ENCODE measurements around the gene CETP. TPM values are rescaled to one million over a fixed set of nuclear protein-coding genes. Genes with fewer than 3 reads are reported as not detected.

Gene CETP
- total RNA-seq, 4 donors from 2014 or later: 0.19 to 1.2 (median 0.52) TPM; not detected in 1

DNA sequence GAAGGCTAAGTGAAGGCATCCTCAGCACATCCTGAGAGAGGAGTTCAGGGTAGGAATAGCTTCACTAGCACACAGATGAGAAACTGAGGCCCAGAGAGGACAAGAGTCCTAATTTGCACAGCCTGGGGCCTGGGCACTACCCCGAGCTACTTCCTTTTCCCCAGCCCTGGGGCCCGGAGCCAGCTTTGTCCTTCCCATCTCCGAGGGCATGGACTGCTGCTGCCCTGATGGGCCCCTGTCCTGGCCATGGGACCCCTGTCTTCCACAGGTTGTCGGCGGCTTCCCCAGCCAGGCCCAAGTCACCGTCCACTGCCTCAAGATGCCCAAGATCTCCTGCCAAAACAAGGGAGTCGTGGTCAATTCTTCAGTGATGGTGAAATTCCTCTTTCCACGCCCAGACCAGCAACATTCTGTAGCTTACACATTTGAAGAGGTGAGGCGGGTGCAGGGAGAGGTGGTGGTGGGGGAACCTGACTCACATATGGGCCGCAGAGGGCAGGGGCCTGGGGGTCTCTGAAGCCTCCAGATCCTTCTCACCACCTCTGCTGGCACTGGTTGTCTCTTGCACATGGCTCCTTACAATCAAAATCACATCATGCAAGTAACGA, 16.2 kb downstream of the CETP start:
- TF ChIP-seq POLR2AphosphoS5 (IDR thresholded peaks at IDR 0.05) (no peak), EP300 (IDR thresholded peaks at IDR 0.05) (no peak), POLR2A (IDR thresholded peaks at IDR 0.05; ENCODE audit: low read depth) (no peak)
- TF ChIP-seq, protein P1, sequence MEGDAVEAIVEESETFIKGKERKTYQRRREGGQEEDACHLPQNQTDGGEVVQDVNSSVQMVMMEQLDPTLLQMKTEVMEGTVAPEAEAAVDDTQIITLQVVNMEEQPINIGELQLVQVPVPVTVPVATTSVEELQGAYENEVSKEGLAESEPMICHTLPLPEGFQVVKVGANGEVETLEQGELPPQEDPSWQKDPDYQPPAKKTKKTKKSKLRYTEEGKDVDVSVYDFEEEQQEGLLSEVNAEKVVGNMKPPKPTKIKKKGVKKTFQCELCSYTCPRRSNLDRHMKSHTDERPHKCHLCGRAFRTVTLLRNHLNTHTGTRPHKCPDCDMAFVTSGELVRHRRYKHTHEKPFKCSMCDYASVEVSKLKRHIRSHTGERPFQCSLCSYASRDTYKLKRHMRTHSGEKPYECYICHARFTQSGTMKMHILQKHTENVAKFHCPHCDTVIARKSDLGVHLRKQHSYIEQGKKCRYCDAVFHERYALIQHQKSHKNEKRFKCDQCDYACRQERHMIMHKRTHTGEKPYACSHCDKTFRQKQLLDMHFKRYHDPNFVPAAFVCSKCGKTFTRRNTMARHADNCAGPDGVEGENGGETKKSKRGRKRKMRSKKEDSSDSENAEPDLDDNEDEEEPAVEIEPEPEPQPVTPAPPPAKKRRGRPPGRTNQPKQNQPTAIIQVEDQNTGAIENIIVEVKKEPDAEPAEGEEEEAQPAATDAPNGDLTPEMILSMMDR (IDR thresholded peaks at IDR 0.05): no peak
- no peaks in the 10 kb centered on the region for H3K4me1 ChIP-seq
- no peaks in the 10 kb centered on the region for H3K36me3 ChIP-seq
- no peaks in the 10 kb centered on the region for H3K9me3 ChIP-seq
- H3K4me3 ChIP-seq: no peak overlapping the region
- H3K27me3 ChIP-seq: no peaks in the 10 kb centered on the region
- intact Hi-C loops (cut with DNase I): no loop called here
- no peak overlapping the region for H3K27ac ChIP-seq (replicated peaks in 1 of 4)
- no peak for DNase-seq (ENCODE audit: extremely low spot score)
- WGBS: 79% methylated on average over 11 of the region's 11 CpGs

DNA sequence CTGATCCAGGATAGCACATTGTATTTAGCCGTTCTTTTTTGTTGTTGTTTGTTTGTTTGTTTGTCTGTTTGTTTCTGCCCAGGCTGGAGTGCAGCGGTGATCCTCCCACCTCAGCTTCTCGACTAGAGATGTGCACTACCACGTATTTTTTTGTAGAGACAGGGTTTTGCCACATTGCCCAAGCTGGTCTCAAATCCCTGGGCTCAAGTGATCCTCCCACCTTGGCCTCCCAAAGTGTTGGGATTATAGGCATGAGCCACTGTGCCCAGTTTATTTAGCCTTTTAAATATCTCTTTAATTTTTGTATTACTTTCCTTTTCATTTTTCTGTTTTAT, 18.4 kb downstream of the CETP start:
- DNase-seq (ENCODE audit: extremely low spot score): no peak
- Histone ChIP-seq H3K27me3 (no peaks in the 10 kb centered on the region), H3K9me3 (no peaks in the 10 kb centered on the region)

DNA sequence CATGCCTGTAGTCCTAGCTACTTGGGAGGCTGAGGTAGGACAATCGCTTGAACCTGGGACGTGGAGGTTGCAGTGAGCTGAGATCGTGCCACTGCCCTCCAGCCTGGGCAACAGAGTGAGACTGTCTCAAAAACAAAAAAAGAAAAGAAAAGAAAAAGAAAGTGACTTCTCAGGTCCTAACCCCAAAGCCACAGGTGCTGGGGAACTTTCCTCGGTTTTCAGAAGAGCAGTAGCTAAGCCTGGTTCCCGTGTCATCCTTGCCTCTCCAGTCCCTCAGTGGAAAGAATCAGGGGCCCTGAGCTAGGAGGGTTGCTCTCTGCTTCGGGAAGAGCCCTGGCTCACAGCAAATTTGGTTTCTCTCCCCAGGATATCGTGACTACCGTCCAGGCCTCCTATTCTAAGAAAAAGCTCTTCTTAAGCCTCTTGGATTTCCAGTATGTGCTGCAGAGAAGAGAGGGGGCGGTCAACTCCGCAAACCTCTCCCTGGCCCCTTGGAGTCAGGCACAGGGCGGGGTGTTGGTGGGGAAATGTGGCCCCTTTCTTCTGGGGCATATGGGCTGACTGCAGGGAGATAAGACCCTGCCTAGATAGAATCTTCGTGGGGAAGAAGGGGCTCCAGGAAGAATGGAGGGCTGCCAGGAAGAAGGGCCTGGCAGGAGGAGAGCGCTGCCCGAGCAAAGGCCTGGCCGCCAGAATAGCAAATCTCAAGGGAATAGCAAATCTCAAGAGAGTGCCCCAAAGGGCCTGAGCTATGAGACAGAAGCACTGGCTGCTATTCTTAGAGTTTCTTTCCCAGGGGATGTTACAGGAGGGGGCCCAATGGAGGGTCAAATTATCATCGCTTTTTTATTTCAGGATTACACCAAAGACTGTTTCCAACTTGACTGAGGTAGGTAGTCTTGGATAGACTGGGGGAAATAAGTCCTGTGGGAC, 19.3 kb downstream of the CETP start:
- intact Hi-C loops (cut with DNase I): no loop called here
- Histone ChIP-seq H3K9me3 (no peaks in the 10 kb centered on the region), H3K27me3 (no peaks in the 10 kb centered on the region), H3K4me1 (peaks cover 12 to 20% (median 17%) of the 10 kb centered on the region in 4 donors), H3K27ac (replicated peaks in 1 of 4) (no peak overlapping the region), H3K4me3 (no peak overlapping the region), H3K36me3 (no peaks in the 10 kb centered on the region)
- DNase-seq (ENCODE audit: extremely low spot score): no peak
- WGBS: 79% methylated on average over 16 of the region's 16 CpGs
- TF ChIP-seq, protein P1 (IDR thresholded peaks at IDR 0.05): no peak
- TF ChIP-seq POLR2AphosphoS5 (IDR thresholded peaks at IDR 0.05) (no peak), EP300 (IDR thresholded peaks at IDR 0.05) (no peak), POLR2A (IDR thresholded peaks at IDR 0.05; ENCODE audit: low read depth) (no peak)

More for the DNA sequence above, 18.4 kb downstream of the CETP start:
- peaks cover 6 to 11% (median 9%) of the 10 kb centered on the region in 4 donors for H3K4me1 ChIP-seq
- H3K27ac ChIP-seq (replicated peaks in 1 of 4): no peak overlapping the region
- H3K4me3 ChIP-seq: no peak overlapping the region
- WGBS: 87% methylated on average over 4 of the region's 4 CpGs
- intact Hi-C loops (cut with DNase I): no loop called here
- no peak for TF ChIP-seq POLR2AphosphoS5 (IDR thresholded peaks at IDR 0.05)
- no peak for TF ChIP-seq POLR2A (IDR thresholded peaks at IDR 0.05; ENCODE audit: low read depth)
- TF ChIP-seq EP300 (IDR thresholded peaks at IDR 0.05): no peak
- TF ChIP-seq, protein P1 (IDR thresholded peaks at IDR 0.05): no peak
- no peaks in the 10 kb centered on the region for H3K36me3 ChIP-seq

DNA sequence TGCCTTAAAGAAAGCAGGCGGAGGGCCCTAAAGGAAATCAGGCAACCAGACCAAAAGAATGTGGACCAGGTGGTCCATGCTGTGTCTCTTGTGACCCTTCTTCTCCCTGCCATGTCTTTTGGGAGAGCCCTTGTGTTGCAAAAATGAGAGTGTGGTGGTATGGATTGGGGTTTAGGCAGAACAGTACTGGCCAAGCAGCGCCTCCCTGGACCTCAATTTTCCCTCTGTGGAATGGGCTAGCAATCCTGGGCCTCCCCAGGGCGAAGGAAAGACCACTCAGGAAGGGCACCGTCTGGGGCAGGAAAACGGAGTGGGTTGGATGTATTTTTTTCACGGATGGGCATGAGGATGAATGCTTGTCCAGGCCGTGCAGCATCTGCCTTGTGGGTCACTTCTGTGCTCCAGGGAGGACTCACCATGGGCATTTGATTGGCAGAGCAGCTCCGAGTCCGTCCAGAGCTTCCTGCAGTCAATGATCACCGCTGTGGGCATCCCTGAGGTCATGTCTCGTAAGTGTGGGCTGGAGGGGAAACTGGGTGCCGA, 20.1 kb downstream of the CETP start:
- WGBS: 98% methylated on average over 6 of the region's 12 CpGs
- DNase-seq (ENCODE audit: extremely low spot score): no peak
- Histone ChIP-seq H3K9me3 (no peaks in the 10 kb centered on the region), H3K36me3 (no peaks in the 10 kb centered on the region), H3K4me1 (peaks cover 18 to 26% (median 23%) of the 10 kb centered on the region in 4 donors), H3K4me3 (no peak overlapping the region), H3K27me3 (no peaks in the 10 kb centered on the region), H3K27ac (replicated peaks in 1 of 4) (no peak overlapping the region)
- intact Hi-C loops (cut with DNase I): no loop called here
- TF ChIP-seq POLR2AphosphoS5 (IDR thresholded peaks at IDR 0.05) (no peak), EP300 (IDR thresholded peaks at IDR 0.05) (no peak), POLR2A (IDR thresholded peaks at IDR 0.05; ENCODE audit: low read depth) (no peak)
- TF ChIP-seq, protein P1 (IDR thresholded peaks at IDR 0.05): no peak
